Esophagus (tissue), 2 donors: ENCODE data around the gene VARS1. TPM values are rescaled to one million over a fixed set of nuclear protein-coding genes. Genes with fewer than 3 reads are reported as not detected.
"Not testable (repeated sequence)": the region's sequence is repeated elsewhere in the genome, so short reads cannot be mapped to it uniquely, and the experiment has no call there.

Experiments
- H3K27ac ChIP-seq, 2 donors: one replicate each; pipeline ENCODE4 v1.5.1; 2013; ENCODE audit warnings: low read depth in 2 of 2, mild to moderate bottlenecking in 2 of 2, inconsistent platforms in 1 of 2, low read length in 1 of 2, moderate library complexity in 1 of 2
- H3K27me3 ChIP-seq, 2 donors: one replicate each; pipeline ENCODE4 v1.6.1; 2013; ENCODE audit warnings: low read length in 2 of 2, control low read depth in 1 of 2, mild to moderate bottlenecking in 1 of 2; ENCODE audit not compliant: insufficient read depth in 2 of 2, control insufficient read depth in 1 of 2
- H3K36me3 ChIP-seq, 2 donors: one replicate each; pipeline ENCODE4 v1.6.1; 2013; ENCODE audit warnings: low read length in 1 of 2; ENCODE audit not compliant: control insufficient read depth in 2 of 2, insufficient read depth in 2 of 2
- H3K4me1 ChIP-seq, 2 donors: one replicate each; pipeline ENCODE4 v1.6.1; 2013; ENCODE audit warnings: low read length in 1 of 2; ENCODE audit not compliant: control insufficient read depth in 2 of 2, insufficient read depth in 2 of 2
- H3K4me3 ChIP-seq, 2 donors: one replicate each; pipeline ENCODE4 v1.5.1; 2013; ENCODE audit warnings: low read length in 2 of 2, mild to moderate bottlenecking in 2 of 2, low read depth in 1 of 2, moderate library complexity in 1 of 2
- H3K9me3 ChIP-seq, 2 donors: one replicate each; pipeline ENCODE4 v1.6.1; 2013; ENCODE audit warnings: mild to moderate bottlenecking in 2 of 2, low read depth in 1 of 2, low read length in 1 of 2, moderate library complexity in 1 of 2; ENCODE audit not compliant: control insufficient read depth in 2 of 2, insufficient read depth in 1 of 2
- WGBS, 2 donors: extraction: QIAGEN DNeasy Blood & Tissue Kit; methylation state at CpG; one replicate each; pipeline ENCODE4 v1.1.7; 2013; 5-methylcytosine and 5-hydroxymethylcytosine counted together
- polyA plus RNA-seq, 2 donors: library from polyadenylated mRNA; stranded (reverse); fragments of 200-250 nt; gene quantifications; one replicate each; pipeline ENCODE4 v1.2.3, GENCODE V29; 2013
- donor health status: healthy with polysubstance abuse.
- donor health status: Bipolar disorder and iron deficiency.

Gene VARS1
- polyA plus RNA-seq, 2 donors = 35.7 to 37.3 TPM

DNA sequence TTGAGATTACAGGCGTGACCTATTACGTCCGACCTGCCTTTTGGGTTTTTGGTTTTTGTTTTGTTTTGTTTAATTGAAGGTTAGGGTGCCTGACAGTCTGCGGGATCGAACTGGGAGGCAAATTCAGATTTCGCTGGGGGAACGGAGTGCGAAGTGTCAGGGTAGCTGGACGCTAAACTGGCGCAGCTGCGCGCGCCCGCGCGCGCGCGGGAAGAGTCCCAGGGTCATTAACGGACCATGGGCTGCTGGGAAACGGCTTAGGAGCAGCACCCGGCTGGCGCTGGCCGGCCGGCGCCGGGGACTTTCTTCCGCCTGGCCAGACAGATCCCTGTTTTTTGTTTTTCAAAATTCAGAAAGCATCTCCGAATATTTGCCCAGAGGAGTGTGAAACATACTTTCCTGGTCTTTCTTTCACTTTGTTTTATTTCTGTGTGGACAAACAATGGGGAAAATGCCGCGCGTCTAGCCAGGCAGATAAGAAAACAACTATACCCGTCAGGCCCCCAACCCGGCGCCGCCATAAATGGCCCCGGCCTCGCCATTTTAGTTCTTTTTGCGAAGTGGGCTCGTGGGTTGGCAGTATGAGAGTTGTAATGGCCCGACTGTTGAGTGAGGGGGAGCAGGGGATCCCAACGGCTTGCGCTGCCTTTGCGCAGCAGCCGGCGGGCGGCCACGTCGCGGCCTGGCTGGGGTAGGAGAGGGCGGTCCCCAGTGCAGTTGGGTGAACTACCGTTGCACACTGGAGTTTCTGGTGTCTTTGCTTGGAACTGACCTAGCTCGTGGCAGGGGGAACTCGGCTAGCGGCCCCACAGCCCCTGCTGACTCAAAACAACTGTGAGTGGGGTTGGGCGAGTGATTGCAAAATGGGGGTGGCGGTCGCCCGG, 39.1 kb upstream of the VARS1 start:
- Histone ChIP-seq H3K27ac (peak overlapping the region; percentile 91 to 97), H3K36me3 (peaks cover 0 to 14% of the 10 kb centered on the region in 2 donors), H3K27me3 (no peaks in the 10 kb centered on the region), H3K4me3 (peak overlapping the region; percentile 68 to 97), H3K4me1 (peaks cover 0 to 10% of the 10 kb centered on the region in 2 donors), H3K9me3 (no peaks in the 10 kb centered on the region)
- 0 to 1% methylated on average over 59 of the region's 59 CpGs for WGBS, 2 donors

DNA sequence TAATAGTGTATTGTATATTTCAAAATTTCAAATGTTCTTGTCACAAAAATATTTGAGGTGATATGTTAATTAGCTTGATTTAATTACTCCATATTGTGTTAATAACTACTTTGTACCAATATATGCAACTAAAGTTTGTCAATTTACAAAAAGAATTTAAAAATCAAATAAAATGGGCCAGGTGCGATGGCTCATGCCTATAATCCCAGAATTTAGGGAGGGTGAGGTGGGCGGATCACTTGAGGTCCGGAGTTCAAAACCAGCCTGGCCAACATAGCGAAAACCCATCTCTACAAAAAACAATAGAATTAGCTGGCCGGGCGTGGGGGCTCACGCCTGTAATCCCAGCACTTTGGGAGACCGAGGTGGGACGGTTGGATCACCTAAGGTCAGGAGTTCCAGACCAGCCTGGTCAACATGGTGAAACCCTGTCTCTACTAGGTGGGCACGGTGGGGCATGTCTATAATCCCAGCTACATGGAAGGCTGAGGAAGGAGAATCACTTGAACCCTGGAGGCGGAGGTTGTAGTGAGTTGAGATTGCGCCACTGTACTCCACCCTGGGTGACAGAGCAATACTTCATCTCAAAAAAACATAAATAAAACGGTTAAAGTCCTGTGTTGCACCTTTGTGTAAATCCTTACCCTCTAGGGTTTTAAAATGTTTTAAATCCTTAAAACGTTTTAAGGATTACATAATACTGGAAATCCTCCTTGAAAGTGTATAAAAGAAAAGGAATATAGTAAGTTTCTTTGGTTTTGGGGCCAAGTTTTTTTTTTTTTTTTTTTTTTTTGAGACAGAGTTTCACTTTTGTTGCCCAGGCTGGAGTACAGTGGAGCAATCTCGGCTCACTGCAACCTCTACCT, 36.0 kb upstream of the VARS1 start:
- H3K27ac ChIP-seq = peak overlapping the region; percentile 66 to 70
- H3K9me3 ChIP-seq = no peaks in the 10 kb centered on the region
- no peaks in the 10 kb centered on the region for H3K27me3 ChIP-seq
- H3K4me1 ChIP-seq = peaks cover 0 to 7% of the 10 kb centered on the region in 2 donors
- 52 to 55% methylated on average over 15 of the region's 15 CpGs for WGBS, 2 donors
- H3K4me3 ChIP-seq = peak overlapping the region in 1 of 2 donors; percentile 89
- no peaks in the 10 kb centered on the region for H3K36me3 ChIP-seq

GRCh38 chr6:31830886-31831335, 35.4 kb upstream of the VARS1 start:
- Histone ChIP-seq H3K4me3 (peak overlapping the region; percentile 53 to 89), H3K27ac (peak overlapping the region; percentile 43 to 89), H3K36me3 (no peaks in the 10 kb centered on the region), H3K9me3 (no peaks in the 10 kb centered on the region), H3K4me1 (peaks cover 0 to 5% of the 10 kb centered on the region in 2 donors), H3K27me3 (no peaks in the 10 kb centered on the region)
- 27 to 28% methylated on average over 6 of the region's 6 CpGs for WGBS, 2 donors

GRCh38 chr6:31829633-31830283, 34.2 kb upstream of the VARS1 start:
- Histone ChIP-seq H3K4me1 (peaks cover 0 to 5% of the 10 kb centered on the region in 2 donors), H3K4me3 (peak overlapping the region; percentile 56 to 89), H3K36me3 (no peaks in the 10 kb centered on the region), H3K9me3 (no peaks in the 10 kb centered on the region), H3K27ac (peak overlapping the region; percentile 8 to 65), H3K27me3 (no peaks in the 10 kb centered on the region)
- 0 to 2% methylated on average over 12 to 15 of the region's 15 CpGs for WGBS, 2 donors

- Histone ChIP-seq H3K27me3 (no peaks in the 10 kb centered on the region), H3K4me3 (peak within 1 kb of the TSS; percentile 77 to 84), H3K9me3 (no peaks in the 10 kb centered on the region), H3K36me3 (no peaks in the 10 kb centered on the region), H3K27ac (peak within 1 kb of the TSS; percentile 96 to 99), H3K4me1 (peaks cover 0 to 5% of the 10 kb centered on the region in 2 donors)
- WGBS, 2 donors = 0 to 1% methylated on average over 48 to 52 of the region's 56 CpGs
These were observed 31.9 kb upstream of the VARS1 start, which contains the start of gene HSPA1B for GRCh38 chr6:31827286-31828079. TSS of gene HSPA1B (plus strand) at chr6:31827738. CDS start at chr6:31827951, 213 bp downstream.

DNA sequence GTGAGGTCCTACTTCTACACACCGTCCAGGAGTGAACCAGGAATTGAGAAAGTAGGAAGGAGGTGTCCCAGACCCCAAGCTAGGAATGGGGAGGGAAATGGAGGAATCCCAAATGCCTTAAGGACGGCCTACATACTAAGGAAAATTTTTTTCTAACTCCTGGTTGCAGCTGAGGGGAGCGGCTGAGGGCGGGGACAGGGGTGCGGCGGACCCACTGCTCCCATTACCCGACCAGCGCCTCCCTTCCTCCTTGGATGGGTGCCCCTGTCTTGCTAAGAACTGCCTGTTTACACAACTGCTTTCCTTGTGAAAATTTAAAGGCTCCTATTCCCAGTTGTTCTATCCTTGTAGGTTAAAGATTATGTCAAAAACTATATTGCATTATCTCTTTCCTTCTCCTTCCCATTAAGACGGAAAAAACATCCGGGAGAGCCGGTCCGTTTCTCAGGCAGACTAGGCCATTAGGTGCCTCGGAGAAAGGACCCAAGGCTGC, 31.3 kb upstream of the VARS1 start:
- no peaks in the 10 kb centered on the region for H3K9me3 ChIP-seq
- 1% methylated on average over 13 of the region's 13 CpGs for WGBS, 2 donors
- peaks cover 0 to 5% of the 10 kb centered on the region in 2 donors for H3K4me1 ChIP-seq

DNA sequence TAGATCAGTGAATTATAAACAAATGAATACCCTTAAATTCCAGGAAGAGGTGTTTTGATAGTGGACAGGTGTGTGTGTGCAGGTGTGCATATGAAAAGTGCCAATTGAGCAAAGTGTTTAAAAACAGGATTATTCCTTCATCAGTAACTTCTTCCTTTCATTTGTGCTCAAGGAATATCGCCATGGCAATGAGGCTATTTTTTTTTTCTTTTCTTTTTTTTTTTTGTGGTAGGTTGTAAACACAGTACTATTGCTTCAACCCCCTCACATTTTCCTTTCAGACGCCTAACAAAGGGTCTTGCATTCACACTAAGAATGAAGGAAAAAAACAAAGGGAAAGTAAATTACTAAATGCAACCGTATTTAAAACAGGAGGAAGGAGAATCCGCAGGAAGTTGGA, 30.0 kb upstream of the VARS1 start:
- H3K4me1 ChIP-seq = peaks cover 0 to 2% of the 10 kb centered on the region in 2 donors
- WGBS, 2 donors = 38 to 47% methylated on average over 4 of the region's 4 CpGs

More for the DNA sequence above, 31.3 kb upstream of the VARS1 start:
- peak overlapping the region; percentile 77 to 84 for H3K4me3 ChIP-seq
- no peaks in the 10 kb centered on the region for H3K27me3 ChIP-seq
- no peaks in the 10 kb centered on the region for H3K36me3 ChIP-seq
- H3K27ac ChIP-seq = peak overlapping the region; percentile 96 to 99

DNA sequence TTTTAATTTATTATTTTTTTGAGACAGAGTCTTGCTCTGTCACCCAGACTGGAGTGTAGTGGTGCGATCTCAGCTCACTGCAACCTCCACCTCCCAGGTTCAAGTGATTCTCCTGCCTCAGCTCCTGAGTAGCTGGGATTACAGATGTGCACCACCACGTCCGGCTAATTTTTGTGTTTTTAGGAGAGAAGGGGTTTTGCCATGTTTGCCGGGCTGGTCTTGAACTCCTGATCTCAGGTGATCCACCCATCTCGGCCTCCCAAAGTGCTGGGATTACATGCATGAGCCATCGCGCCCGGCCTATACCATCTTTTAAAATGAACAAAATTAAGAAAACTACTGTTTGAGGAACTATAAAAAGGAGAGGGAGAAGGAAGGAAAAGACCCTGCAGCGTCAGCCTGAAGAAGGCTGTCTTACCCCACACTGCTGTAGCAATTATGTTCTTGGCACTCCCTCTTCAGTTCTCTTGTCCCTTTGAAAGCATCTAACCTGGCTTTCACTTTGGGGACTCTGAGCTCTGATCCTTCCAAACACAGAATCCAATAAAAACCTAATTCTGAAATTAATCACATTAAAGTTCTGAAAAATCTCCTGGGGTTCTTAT, 28.1 kb upstream of the VARS1 start:
- H3K36me3 ChIP-seq, H3K9me3 ChIP-seq, H3K27me3 ChIP-seq, H3K4me1 ChIP-seq, H3K4me3 ChIP-seq: not testable (repeated sequence)
- peak overlapping the region; percentile 80 to 89 for H3K27ac ChIP-seq
- WGBS, 2 donors = 53 to 63% methylated on average over 9 of the region's 9 CpGs

More for the DNA sequence above, 30.0 kb upstream of the VARS1 start:
- no peaks in the 10 kb centered on the region for H3K9me3 ChIP-seq
- H3K36me3 ChIP-seq = no peaks in the 10 kb centered on the region
- peak overlapping the region; percentile 96 to 99 for H3K27ac ChIP-seq
- H3K27me3 ChIP-seq = no peaks in the 10 kb centered on the region
- H3K4me3 ChIP-seq = no peak overlapping the region
